ENCODE measurements around the gene BBX. TPM values are rescaled to one million over a fixed set of nuclear protein-coding genes. Genes with fewer than 3 reads are reported as not detected.
"Not testable (repeated sequence)": the region's sequence is repeated elsewhere in the genome, so short reads cannot be mapped to it uniquely, and the experiment has no call there.

Gene BBX
- total RNA-seq, 4 donors from 2014 or later, result 24.2 to 68.7 (median 38.0) TPM

GRCh38 chr3:107829185-107829584 lies 306.4 kb downstream of the BBX start:
- Histone ChIP-seq H3K36me3 (no peaks in the 10 kb centered on the region), H3K4me3 (no peak overlapping the region), H3K27me3 (no peaks in the 10 kb centered on the region), H3K27ac (no peak overlapping the region), H3K9me3 (no peaks in the 10 kb centered on the region), H3K4me1 (no peaks in the 10 kb centered on the region)
- DNase-seq (ENCODE audit: low spot score in 2 of 2), result no peak
- 95% methylated on average over 4 of the region's 4 CpGs for WGBS
- no peak for TF ChIP-seq CTCF (IDR thresholded peaks at IDR 0.05)
- no peak for TF ChIP-seq POLR2A (IDR thresholded peaks at IDR 0.05)
- TF ChIP-seq EP300 (IDR thresholded peaks at IDR 0.05), result no peak
- no peak for TF ChIP-seq POLR2AphosphoS5 (IDR thresholded peaks at IDR 0.05)

GRCh38 chr3:107831590-107831989 lies 308.8 kb downstream of the BBX start:
- Histone ChIP-seq H3K36me3 (no peaks in the 10 kb centered on the region), H3K4me3 (no peak overlapping the region), H3K4me1 (no peaks in the 10 kb centered on the region), H3K27me3 (no peaks in the 10 kb centered on the region), H3K27ac (no peak overlapping the region), H3K9me3 (no peaks in the 10 kb centered on the region)
- TF ChIP-seq POLR2AphosphoS5 (IDR thresholded peaks at IDR 0.05) (no peak), EP300 (IDR thresholded peaks at IDR 0.05) (no peak), CTCF (IDR thresholded peaks at IDR 0.05) (no peak), POLR2A (IDR thresholded peaks at IDR 0.05) (no peak)
- WGBS, result 65% methylated on average over 3 of the region's 3 CpGs
- DNase-seq (ENCODE audit: low spot score in 2 of 2), result no peak

- DNase-seq (ENCODE audit: low spot score in 2 of 2), result no peak
- Histone ChIP-seq H3K9me3 (no peaks in the 10 kb centered on the region), H3K36me3 (no peaks in the 10 kb centered on the region), H3K4me1 (no peaks in the 10 kb centered on the region), H3K27ac (no peak overlapping the region), H3K4me3 (no peak overlapping the region), H3K27me3 (no peaks in the 10 kb centered on the region)
- 51% methylated on average over 6 of the region's 6 CpGs for WGBS
- TF ChIP-seq EP300 (IDR thresholded peaks at IDR 0.05), result no peak
Observed at GRCh38 chr3:107833043-107833442, 310.3 kb downstream of the BBX start.

GRCh38 chr3:107833722-107834416 lies 311.1 kb downstream of the BBX start:
- TF ChIP-seq POLR2AphosphoS5 (IDR thresholded peaks at IDR 0.05) (no peak), CTCF (IDR thresholded peaks at IDR 0.05) (no peak), POLR2A (IDR thresholded peaks at IDR 0.05) (no peak), EP300 (IDR thresholded peaks at IDR 0.05) (no peak)
- H3K27me3 ChIP-seq, result no peaks in the 10 kb centered on the region
- H3K27ac ChIP-seq, result no peak overlapping the region
- no peaks in the 10 kb centered on the region for H3K36me3 ChIP-seq
- 96% methylated on average over 19 of the region's 19 CpGs for WGBS
- no peak overlapping the region for H3K4me3 ChIP-seq
- no peak for DNase-seq (ENCODE audit: low spot score in 2 of 2)
- H3K9me3 ChIP-seq, result no peaks in the 10 kb centered on the region
- H3K4me1 ChIP-seq, result no peaks in the 10 kb centered on the region

GRCh38 chr3:107835001-107835400 lies 312.2 kb downstream of the BBX start:
- not testable (repeated sequence) for H3K4me1 ChIP-seq; H3K4me3 ChIP-seq; H3K36me3 ChIP-seq; H3K9me3 ChIP-seq; H3K27me3 ChIP-seq; DNase-seq (ENCODE audit: low spot score in 2 of 2); H3K27ac ChIP-seq
- WGBS, result 84% methylated on average over 4 of the region's 4 CpGs

GRCh38 chr3:107837895-107838612 lies 315.3 kb downstream of the BBX start:
- H3K27ac ChIP-seq, result no peak overlapping the region
- no peak for DNase-seq (ENCODE audit: low spot score in 2 of 2)
- no peaks in the 10 kb centered on the region for H3K36me3 ChIP-seq
- no peaks in the 10 kb centered on the region for H3K9me3 ChIP-seq
- TF ChIP-seq CTCF (IDR thresholded peaks at IDR 0.05) (no peak), EP300 (IDR thresholded peaks at IDR 0.05) (no peak), POLR2A (IDR thresholded peaks at IDR 0.05) (no peak), POLR2AphosphoS5 (IDR thresholded peaks at IDR 0.05) (no peak)
- no peaks in the 10 kb centered on the region for H3K4me1 ChIP-seq
- no peak overlapping the region for H3K4me3 ChIP-seq
- no peaks in the 10 kb centered on the region for H3K27me3 ChIP-seq
- 54% methylated on average over 5 of the region's 5 CpGs for WGBS
